Liver (tissue), 2 donors: ENCODE results near the gene CXorf65.

Experiments used
- EGR1 ChIP-seq, 2 donors: IDR thresholded peaks; 2 replicates each; pipeline ENCODE4 v1.6.1; 2016 to 2018; ENCODE audit warnings: antibody characterized with exemption in 2 of 2, low read depth in 2 of 2
- SP1 ChIP-seq: IDR thresholded peaks from 2 replicates; pipeline ENCODE4 v1.6.1; 2018; ENCODE audit warnings: antibody characterized with exemption, mild to moderate bottlenecking
- TF ChIP-seq, protein P1 (sequence below): IDR thresholded peaks from 2 replicates; pipeline ENCODE4 v1.6.1; 2016; ENCODE audit warnings: antibody characterized with exemption
- donor health status: healthy.

DNA sequence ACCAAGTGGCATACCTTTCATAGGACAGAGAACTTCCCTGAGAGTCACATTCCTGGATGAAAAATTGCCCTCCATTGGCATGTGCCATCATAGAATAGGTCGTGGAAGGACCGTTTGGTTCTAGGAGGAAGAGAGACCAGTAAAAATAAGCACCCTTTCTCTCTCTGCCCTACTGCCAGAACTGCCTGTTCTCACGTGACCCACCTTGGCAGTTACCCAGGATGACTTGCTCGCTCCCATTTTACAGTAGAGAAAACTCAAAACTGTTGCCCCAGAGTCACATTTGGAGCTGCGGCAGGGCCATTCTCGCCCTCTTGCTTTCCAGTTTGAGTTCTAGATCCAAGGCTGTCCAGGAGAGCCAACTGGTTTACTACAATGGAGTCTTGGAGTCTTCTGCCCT is 37.0 kb upstream of the CXorf65 start:
- TF ChIP-seq, protein P1, sequence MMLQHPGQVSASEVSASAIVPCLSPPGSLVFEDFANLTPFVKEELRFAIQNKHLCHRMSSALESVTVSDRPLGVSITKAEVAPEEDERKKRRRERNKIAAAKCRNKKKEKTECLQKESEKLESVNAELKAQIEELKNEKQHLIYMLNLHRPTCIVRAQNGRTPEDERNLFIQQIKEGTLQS, result no peak
- no peak for TF ChIP-seq EGR1 (IDR thresholded peaks at IDR 0.05; ENCODE audit: low read depth in 2 of 2)
- TF ChIP-seq SP1, result no peak
